GM21447 (cell line): ENCODE data around the gene IVL.

ENCODE experiments used
- ATAC-seq: cut with Tn5 transposase; IDR thresholded peaks from one replicate; pipeline ENCODE4 v1.9.1; 2021; ENCODE audit not compliant: unreplicated experiment

Gene IVL, protein sequence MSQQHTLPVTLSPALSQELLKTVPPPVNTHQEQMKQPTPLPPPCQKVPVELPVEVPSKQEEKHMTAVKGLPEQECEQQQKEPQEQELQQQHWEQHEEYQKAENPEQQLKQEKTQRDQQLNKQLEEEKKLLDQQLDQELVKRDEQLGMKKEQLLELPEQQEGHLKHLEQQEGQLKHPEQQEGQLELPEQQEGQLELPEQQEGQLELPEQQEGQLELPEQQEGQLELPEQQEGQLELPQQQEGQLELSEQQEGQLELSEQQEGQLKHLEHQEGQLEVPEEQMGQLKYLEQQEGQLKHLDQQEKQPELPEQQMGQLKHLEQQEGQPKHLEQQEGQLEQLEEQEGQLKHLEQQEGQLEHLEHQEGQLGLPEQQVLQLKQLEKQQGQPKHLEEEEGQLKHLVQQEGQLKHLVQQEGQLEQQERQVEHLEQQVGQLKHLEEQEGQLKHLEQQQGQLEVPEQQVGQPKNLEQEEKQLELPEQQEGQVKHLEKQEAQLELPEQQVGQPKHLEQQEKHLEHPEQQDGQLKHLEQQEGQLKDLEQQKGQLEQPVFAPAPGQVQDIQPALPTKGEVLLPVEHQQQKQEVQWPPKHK

DNA sequence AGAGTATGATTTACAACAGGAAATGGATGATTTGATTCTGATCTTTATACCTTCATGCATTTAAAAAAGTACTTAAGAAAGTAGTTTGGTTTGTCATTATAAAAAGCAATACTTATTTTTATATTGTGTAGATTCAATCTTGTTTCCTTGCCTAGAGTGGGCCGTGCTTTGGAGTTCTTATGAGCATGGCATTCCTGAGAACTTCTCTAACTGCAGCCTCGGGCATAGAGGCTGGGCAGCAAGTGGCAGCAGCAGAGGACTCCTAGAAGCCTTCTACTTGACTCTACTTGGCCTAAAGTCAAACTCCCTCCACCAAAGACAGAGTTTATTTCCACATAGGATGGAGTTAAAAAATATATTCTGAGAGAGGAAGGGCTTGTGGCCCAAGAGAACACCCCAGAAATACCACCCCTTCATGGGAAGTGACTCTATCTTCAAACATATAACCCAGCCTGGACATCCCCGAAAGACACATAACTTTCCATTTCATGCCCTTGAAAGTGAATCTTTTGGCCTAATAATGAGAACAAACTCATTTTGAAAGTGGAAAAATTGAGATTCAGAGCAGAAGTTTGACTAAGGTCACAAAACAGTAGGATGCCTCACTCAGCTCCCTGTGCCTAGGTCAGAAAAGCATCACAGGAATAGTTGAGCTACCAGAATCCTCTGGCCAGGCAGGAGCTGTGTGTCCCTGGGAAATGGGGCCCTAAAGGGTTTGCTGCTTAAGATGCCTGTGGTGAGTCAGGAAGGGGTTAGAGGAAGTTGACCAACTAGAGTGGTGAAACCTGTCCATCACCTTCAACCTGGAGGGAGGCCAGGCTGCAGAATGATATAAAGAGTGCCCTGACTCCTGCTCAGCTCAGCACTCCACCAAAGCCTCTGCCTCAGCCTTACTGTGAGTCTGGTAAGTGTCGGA, at the start of gene IVL:
Gene IVL (plus strand): TSS at position 861 of the 916 bp plus-strand sequence. CDS start 1,252 bp downstream, outside the sequence.
- ATAC-seq, result no peak

DNA sequence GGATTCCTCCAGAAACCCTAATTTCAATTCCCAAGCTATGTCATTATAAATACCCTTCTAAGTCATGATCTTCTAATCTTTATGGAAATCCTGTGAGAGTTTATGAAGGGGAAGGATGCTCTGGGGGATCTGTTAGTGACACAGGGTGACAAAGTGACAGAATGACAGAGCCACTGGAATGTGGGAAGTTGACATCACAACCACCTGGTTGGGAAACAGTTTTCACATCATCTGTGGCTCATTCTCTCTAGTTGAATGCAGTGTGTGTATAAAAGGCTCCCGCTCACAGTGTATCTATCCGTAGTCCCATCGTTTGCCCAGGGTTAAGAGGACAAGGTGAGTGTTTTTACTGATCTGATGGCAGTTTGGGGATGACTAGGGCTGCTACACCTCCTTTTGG, 48.6 kb upstream of the IVL start, which contains the start of gene LCE7A:
Gene LCE7A (plus strand): TSS at position 301 of the 400 bp plus-strand sequence. CDS start 702 bp downstream, outside the sequence.
- ATAC-seq, result no peak

DNA sequence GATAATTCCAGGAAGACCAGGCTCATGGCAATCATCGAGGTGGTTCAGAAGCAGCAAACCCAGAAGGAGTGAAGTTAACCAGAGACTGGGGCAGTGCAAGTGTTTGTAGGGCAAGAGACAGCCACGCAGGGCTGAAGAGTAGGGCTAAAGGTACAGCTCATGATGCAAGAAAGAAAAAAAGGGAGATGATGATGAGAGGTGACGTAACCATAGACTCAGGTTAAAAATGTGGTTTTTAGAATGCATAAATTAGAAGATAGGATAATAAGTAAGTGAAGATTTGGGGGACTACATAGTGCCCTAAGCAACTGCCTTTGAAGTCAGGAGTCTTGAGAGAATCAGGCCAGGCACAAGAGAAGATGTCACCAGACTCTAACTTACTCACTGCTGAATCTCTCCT, 48.2 kb upstream of the IVL start:
- no peak for ATAC-seq

DNA sequence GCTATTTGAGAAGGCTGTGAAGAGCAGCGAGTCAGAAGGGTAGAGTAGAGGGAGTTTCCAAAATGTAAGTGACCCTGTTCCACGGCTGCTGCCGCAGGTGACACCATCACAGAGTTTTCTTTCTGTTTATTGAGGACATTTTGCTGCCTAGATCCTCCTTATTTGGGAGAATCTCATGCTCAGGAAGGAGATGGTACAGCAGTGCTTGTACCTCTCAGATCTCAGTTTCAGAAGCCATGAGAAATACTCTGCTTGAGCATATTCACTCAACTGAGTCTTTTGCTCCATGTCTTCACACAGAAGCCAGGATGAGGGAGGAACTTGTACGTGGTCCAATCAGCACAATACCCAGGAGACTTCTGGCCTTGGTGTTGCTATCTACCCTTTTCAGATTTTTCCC, 47.0 kb upstream of the IVL start:
- ATAC-seq, result no peak

DNA sequence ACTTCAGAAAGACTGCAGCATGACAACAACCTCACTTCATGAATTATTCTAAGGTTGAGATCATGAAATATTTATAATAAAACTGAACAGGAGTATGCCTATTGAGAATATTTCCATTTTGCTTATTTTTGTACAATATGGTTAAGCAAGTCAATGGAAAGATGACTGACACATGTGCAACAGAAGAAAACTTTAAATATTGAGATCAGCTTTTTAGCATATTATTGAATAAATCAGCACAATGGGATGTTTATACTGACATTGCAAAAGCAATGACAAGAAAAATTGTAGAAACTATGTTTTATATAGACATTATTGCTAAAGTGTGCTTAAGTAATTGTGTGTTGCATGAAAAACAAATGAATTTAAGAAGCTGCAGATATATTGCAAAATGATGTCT, 43.9 kb upstream of the IVL start:
- ATAC-seq, result no peak

DNA sequence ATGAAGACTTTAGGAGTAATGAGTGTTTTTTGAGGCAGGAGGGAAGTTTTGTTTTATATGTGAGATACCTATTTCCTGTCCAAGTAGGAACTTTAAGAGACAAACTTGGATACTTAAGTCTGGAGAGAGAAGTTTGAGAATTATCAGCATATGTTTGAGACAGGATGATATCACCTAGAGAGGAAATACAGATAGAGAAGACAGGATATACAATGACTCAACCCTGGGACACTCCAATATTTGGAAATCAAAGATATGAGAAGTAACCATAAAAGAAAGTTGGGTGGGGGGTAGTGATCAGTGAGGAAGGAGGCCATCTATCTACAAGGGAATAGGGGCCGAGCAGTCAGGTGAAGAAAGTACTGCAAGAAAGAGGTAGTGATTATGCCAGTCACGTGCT, 42.0 kb upstream of the IVL start:
- ATAC-seq, result no peak

DNA sequence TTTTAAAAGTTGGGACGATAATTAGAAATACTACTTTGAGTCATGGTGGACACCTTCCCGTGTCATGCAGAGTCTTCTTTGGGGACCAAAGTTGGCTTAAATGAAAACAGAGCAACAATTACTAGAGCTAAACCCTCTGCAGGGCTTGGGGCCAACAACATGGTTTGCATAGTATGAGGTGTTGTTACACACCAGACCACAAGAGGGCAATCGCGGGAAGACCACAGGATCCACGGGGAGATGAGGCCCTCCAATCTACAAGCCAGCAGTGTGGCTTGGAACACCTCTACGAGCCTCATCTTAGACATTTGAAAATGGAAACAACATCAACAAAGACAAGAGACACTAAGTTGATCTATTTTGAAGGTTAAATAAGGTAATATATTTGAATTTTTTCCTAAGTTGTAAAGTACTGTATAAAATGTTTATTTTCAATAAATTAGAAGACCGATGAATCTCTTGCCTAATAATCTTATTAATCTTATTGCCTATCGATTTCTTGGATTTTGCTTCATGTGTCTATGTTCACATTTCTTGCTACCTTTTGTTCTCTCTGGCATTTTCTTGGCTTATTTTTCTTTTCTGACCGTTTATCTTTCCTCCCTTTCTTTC, 38.4 kb upstream of the IVL start:
- ATAC-seq, result no peak

DNA sequence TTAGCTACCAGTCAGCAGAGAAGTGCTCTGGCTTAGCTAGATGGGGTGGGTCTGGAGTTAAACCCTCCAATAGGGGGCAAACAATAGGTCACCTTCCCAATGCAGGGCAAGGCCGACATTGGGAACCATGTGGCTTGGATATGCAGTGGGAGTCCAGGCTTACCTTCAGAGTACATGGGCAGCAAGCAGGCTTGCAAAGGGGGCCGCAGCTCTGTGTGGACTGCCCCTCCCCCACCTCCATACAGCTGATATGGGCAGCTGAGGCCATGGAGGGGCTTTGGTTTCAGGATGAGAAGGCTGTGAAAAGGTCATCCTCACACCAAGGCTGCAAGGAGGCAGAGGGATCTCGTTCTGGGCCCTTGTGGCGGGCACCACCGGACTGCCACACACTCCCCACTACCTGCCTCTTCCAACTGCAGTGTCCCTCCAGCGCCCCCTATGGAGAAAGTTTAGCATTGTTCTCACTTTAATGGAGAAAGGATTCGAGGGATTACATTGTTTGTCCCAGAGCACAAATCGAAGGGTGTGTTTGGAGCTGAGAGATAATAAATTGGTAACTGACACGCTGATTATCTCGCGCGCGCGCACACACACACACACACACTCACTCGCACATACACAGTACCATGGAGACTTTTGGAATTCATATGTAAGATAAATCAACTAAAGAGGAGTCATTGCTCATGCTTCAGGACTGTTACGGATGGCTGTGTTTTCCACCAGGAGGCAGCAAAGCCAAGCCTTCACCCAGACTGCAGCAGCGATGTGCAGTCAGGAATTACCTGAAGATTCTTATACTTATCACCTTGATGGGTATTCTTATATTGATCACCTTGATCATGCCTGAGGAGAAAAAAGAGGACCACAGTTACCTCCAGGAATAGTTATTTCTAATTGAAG, 37.3 kb upstream of the IVL start:
- ATAC-seq, result no peak

DNA sequence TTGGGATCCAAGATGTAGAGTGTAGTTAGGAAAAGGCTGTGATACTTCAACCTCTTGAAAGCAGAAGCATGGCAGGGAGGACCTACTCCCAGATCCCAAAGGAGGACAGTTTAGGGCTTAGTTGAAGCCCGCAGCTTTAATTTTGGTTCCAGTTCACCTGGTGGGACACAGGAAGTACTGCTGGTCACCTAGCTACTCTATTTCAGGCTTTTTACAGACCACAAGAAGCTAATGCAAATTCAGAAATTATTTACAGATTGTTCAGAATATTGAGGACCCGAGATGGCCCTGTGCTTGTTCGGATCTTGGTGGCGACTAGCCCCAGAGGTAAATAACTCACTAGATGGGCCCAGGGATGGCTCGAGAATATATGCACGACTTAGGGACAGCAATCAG, 36.6 kb upstream of the IVL start:
- no peak for ATAC-seq

DNA sequence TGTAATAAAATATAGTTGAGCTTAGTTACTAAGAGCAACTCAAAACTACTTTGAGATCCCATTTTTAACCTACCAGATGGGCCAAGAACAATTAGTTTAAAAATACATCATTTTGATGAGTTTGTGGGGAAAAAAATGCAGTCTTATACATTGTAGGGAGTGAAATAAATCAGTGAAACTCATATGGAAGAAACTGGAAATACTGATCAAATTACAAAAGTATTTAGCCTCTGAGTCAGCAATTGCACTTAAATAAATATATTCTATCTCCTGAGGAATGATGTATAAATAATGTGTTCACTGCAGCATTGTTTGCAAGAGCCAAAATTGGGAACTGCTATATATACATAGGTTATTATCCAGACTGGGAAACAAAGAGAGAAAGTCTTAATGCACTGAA, 34.9 kb upstream of the IVL start:
- no peak for ATAC-seq

DNA sequence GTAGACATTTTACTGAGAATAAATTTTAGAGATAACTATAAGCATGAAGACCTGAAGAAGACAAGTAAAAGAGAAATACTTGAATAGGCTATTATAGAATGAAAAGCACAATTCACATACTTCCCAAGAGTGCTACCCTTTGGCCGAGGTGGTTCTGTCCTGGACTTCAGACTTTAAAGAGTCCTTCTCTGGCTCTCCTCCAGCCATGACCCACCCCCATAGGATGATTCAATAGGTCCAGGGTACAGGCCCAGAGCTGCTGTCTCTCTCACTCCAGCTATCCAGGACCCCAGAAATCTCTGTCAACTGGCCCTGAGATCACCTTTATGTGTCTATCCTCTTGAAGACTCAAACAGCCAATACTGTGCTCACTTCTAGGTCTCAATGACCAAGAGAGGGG, 31.5 kb upstream of the IVL start:
- no peak for ATAC-seq

DNA sequence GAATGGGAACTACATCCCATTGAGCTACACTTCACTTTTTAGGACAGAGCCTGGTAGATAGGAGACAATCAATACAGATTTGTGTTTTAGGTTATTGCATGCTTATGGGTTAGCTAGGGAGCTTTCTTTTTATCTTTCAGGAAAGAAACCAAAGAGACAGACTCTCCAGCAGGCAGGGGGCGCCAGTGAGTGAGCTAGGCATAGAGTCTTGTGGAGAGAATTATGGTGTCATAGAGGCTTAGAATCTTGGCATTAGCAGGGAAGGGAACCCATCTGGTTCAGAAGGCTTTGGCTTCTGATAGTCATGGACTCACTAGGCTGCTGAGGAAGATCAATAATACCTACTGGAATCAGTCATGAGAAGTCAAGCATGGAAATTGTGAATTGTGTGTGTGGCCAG, 30.3 kb upstream of the IVL start, which contains the start of gene SMCP:
Gene SMCP (plus strand): TSS at position 281 of the 400 bp plus-strand sequence. CDS start 6,101 bp downstream, outside the sequence.
- ATAC-seq, result no peak

DNA sequence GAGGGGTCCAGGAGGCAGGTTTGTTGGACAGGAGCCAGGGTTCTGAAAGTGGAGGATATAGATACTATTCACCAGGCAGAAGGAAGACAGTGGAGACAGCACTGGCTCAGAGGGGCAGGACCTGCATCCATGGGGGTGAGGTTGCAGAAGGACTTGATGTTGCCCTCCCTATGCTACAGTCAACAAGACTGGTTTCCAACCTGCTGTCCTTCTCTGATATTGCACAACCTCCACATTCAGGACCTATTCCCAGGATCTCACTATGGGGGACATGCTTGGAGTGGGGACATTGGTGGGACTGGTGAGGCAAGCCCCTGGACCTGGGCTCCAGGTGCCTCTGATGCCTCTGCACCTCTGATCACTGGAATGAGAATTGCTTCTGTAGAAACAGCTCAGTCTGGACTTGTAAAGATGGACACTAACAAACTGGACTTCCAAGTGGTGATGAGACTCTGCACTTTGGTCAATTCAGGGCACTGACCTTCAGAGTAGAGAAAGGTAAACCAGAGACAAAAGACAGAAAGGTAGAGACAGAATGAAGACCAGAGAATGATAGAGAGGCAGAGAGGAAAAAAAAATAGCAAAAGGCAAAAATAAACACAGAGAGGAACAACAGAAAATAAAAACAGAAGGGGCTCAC, 28.7 kb upstream of the IVL start:
- ATAC-seq, result no peak

DNA sequence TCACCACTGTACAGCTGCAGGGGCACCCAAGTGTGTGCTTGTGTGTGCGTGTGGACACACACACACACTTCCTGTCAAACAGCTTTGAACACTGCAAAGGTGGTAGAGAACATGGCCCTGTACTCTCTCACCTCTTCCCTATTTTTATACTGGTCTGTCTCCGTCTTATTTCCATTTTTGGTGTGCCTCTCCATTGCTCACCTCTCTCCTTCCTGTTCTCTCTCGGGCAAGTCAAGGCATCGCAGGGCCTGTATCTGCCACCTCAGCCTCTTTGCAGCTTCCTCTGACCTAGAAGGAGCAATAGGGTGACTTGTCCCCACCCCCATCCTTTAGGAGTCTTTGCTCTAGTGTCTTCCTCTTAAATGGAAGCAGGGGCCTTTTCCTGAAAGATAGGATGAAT, 28.0 kb upstream of the IVL start:
- no peak for ATAC-seq

DNA sequence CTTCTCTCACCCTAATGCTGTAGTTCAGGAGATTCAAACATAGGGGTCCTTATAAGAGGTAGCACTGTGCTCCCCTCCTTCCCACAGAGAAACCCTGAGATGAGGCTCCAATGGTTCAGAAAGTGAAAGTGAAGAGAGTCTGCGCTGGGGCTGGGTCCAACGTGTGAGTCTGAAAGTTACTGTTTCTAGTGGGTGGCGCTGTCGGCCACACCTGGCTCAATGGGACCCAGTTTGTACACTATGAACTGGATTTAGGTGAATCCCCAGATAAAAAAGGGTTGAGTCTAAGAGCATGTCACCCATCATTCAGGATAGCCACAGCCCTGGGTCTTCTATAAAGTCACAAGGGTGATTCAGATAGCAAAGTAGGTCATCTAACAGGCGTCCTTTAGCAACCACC, 27.4 kb upstream of the IVL start:
- ATAC-seq, result no peak

DNA sequence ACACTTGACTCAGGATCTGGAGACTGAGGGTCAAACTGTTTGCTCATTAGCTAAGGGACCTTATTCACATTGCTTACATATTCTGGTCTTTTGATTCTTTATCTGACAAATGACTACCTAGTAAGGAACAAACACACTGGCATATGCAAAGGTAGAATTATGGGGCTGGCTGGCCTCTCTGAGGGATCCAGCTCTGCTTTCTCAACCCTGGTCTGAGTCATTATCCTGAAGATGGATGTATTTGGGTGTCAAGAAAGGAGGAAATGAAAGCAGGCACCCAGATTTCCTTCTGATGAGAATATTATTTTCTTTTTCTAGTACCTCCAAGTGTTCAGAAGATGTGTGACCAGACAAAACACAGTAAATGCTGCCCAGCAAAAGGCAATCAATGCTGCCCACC, 24.3 kb upstream of the IVL start:
- no peak for ATAC-seq

DNA sequence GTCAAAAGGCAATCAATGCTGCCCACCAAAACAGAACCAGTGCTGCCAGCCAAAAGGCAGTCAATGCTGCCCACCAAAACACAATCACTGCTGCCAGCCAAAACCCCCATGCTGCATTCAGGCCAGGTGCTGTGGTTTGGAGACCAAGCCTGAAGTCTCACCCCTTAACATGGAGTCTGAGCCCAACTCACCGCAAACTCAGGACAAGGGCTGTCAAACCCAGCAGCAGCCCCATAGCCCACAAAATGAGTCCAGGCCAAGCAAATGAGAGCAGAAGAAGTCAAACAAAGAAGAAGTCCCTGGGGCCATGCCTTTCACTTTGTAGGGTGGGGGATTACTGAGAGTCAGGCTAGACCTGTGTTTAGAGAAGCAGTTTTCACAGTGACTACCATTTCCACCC, 23.8 kb upstream of the IVL start:
- ATAC-seq, result no peak

DNA sequence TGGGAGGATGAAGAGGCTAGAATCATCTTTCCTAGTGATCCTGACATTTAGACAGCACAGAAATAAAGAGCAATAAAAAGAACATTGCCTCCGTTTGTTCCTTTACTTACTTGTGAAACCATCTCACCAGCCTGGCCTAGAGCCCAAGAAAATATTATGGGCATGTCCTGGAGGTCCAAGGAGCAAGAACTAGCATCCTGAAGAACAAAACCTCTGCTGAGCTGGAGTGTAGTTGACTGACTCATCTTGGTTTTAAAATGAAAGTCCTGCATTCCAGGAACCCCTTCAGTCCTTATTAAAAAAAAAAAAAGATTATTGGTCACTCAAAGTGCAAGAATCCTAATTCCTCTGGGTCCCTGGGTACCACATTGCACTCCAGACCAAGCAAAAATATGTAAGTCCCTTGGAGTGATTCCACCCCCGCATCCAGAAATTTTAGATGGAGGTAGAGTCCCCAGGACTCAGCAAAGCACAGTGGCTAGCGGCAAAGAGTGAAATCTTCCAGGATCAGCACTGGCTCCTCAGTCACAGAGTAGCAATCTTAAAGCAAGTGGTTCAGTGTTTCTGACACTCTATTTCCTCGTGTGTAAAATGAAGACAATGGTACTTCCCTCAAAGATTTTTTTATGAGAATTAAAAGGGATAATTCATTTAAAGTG, 23.3 kb upstream of the IVL start:
- ATAC-seq, result no peak

DNA sequence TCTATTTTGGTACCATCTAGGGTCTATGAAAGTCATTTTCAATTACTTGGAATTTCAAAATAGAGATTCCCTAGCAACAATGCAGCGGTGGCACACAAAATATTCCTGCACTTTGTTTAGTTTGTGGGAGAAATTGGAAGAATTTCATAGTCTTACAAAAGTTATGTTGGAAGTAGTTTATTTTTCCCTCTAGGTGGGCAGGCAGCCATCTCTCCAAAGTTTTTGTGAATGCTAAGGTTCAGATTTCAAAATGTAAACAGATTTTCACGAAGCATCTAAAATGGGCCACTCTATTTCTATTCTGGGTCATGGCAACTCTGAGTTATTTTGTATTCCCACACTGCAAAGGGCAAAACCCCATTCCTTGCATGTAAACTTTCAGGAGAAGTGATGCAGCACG, 22.3 kb upstream of the IVL start:
- no peak for ATAC-seq
